ENCODE data around the gene HBG2.
"Not testable (repeated sequence)": the region's sequence is repeated elsewhere in the genome, so short reads cannot be mapped to it uniquely, and the experiment has no call there.

The HBG2 gene

DNA sequence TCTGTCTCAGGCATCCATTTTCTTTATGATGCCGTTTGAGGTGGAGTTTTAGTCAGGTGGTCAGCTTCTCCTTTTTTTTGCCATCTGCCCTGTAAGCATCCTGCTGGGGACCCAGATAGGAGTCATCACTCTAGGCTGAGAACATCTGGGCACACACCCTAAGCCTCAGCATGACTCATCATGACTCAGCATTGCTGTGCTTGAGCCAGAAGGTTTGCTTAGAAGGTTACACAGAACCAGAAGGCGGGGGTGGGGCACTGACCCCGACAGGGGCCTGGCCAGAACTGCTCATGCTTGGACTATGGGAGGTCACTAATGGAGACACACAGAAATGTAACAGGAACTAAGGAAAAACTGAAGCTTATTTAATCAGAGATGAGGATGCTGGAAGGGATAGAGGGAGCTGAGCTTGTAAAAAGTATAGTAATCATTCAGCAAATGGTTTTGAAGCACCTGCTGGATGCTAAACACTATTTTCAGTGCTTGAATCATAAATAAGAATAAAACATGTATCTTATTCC lies 26.1 kb upstream of the HBG2 start:
- DNase-seq, result peak; percentile 2 to 13

GRCh38 chr11:5279471-5280090 lies 25.0 kb upstream of the HBG2 start:
- DNase-seq, result no peak

GRCh38 chr11:5277807-5278382 lies 23.3 kb upstream of the HBG2 start:
- no peak for DNase-seq

GRCh38 chr11:5276697-5277096 lies 22.1 kb upstream of the HBG2 start:
- no peak for DNase-seq

GRCh38 chr11:5275369-5276110 lies 21.0 kb upstream of the HBG2 start:
- no peak for DNase-seq

DNA sequence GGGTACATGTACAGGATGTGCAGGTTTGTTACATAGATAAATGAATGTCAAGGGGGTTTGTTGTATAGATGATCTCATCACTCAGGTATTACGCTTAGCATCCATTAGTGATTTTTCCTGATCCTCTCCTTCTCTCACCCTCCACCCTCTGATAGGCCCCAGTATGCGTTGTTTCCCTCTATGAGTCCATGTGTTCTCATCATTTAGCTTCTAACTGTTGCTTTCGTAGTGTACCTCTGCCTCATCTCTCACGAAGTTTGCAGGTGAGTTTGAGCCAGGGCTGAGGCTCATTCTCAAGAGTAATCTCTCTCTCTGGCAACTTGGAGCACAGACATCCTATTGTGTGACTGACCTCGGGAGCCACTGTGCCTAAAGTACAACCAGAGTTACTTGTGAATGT lies 19.8 kb upstream of the HBG2 start:
- no peak for DNase-seq

- no peak for DNase-seq
Observed at GRCh38 chr11:5272395-5273017, 17.9 kb upstream of the HBG2 start.

DNA sequence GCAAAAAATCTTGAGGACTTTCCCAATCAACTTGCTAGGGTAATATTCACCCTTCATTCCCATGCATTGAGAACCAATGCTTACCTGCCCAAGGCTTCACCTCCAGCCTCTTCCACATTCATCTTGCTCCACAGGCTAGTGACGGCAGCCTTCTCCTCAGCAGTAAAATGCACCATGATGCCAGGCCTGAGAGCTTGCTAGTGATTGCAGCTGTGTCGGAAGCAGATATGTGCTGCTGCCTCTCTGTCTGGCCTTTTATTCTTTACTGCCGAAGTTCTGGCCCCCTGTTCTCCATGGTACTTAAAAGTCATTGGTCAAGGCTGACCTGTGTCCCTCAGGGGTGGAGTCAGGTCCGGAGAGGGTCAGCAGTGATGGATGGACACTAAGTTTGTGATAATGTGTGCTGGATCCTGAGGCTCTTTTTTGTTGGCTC lies 15.2 kb upstream of the HBG2 start, which contains the start of gene HBE1:
TSS of gene HBE1 (minus strand) at position 231 of the 433 bp plus-strand sequence. CDS start at position 176, 55 bp downstream.
- DNase-seq, result no peak

GRCh38 chr11:5267033-5267563 lies 12.5 kb upstream of the HBG2 start:
- DNase-seq, result no peak

- DNase-seq, result no peak
Observed at GRCh38 chr11:5266609-5267008, 12.0 kb upstream of the HBG2 start.

- no peak for DNase-seq
Observed at GRCh38 chr11:5265832-5266231, 11.3 kb upstream of the HBG2 start.

- no peak for DNase-seq
Observed at GRCh38 chr11:5258543-5259262, 4.1 kb upstream of the HBG2 start.

DNA sequence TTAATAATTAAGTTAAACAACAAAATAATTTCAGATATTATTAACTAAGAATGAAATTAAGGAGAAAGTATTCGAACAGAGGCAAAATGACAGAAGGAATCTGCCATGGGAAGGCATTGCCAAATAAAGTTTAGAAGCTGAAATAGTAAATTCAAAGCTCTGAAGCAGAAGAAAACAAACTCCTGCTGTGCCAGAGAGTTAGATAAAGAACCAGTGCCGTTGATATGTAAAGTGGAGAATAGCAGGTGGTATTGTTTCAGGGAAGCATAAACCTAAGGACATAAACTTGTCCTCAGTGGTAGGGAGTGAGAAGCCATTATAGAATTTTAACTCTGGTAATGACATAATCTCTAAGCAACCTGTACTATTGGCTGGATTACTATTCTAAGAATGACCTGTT lies 2.7 kb upstream of the HBG2 start:
- DNase-seq, result no peak

GRCh38 chr11:5254023-5254422 lies 558 bp downstream of the HBG2 start:
- not testable (repeated sequence) for DNase-seq

DNA sequence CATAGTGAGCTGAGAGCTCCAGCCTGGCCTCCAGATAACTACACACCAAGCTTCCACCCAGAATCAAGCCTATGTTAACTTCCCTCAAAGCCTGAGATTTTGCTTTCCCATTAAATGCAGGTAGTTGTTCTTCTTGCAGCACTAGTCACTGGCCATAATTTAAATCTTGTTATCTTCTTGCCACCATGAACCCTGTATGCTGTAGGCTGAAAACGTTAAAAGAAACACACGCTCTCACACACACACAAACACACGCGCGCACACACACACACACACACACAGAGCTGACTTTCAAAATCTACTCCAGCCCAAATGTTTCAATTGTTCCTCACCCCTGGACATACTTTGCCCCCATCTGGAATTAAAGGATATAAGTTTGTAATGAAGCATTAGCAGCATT lies 1.1 kb downstream of the HBG2 start:
- not testable (repeated sequence) for DNase-seq

GRCh38 chr11:5252919-5253265 lies 1.7 kb downstream of the HBG2 start:
- no peak for DNase-seq

GRCh38 chr11:5252192-5252918 lies 2.2 kb downstream of the HBG2 start:
- no peak for DNase-seq

DNA sequence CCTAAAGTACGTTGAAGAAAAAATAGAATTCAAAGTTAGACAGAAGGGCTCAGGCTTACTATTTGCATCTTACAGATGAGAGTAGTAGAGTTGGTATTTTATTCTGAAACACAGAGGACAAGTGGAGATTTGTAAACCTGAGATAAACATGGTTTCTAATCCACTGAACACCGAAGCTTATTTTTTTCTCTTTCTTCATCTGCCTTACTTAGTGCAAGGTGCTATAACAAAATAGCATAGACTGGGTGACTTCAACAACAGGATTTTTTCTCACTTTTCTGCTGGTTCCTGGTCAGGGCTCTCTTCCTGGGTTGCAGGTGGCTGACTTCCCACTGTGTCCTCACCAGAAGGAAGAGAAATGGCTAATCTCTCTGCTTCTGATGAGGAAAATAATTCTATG lies 2.8 kb downstream of the HBG2 start:
- no peak for DNase-seq

- DNase-seq, result no peak
Observed at GRCh38 chr11:5250543-5251204, 3.9 kb downstream of the HBG2 start.

DNA sequence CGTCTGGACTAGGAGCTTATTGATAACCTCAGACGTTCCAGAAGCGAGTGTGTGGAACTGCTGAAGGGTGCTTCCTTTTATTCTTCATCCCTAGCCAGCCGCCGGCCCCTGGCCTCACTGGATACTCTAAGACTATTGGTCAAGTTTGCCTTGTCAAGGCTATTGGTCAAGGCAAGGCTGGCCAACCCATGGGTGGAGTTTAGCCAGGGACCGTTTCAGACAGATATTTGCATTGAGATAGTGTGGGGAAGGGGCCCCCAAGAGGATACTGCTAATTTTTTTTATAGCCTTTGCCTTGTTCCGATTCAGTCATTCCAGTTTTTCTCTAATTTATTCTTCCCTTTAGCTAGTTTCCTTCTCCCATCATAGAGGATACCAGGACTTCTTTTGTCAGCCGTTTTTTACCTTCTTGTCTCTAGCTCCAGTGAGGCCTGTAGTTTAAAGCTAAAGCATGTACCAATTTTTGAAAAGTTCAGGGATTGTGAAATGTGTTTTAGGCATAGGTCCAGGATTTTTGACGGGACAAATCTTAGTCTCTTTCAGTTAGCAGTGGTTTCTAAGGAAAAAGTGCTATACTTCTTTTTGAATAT lies 4.7 kb downstream of the HBG2 start, which contains the start of gene HBG1:
TSS of gene HBG1 (minus strand) at position 51 of the 590 bp plus-strand sequence. CDS start 53 bp downstream, outside the sequence.
- DNase-seq, result not testable (repeated sequence)

- DNase-seq, result not testable (repeated sequence)
Observed at GRCh38 chr11:5248498-5248897, 6.1 kb downstream of the HBG2 start.

Data from activated CD4-positive, alpha-beta T cell treated with anti-CD3 and anti-CD28 coated beads, Interleukin-2, amount 50 U/mL, for 48 hours (primary cell).